Uterus (tissue), 2 donors: ENCODE measurements around the gene CGNL1.

Experiments used
- POLR2A ChIP-seq, 2 donors: fragments of 450-650 bp; IDR thresholded peaks; one replicate each; pipeline ENCODE4 v1.6.1; 2016; ENCODE audit warnings: antibody characterized with exemption in 2 of 2, mild to moderate bottlenecking in 1 of 2, moderate library complexity in 1 of 2
- TF ChIP-seq, protein P1 (sequence below), 4 experiments: fragments of 200-600 bp in 2 of 4; fragments of 450-650 bp in 2 of 4; sonication (generic) in 2 of 4; IDR thresholded peaks; one replicate each; pipeline ENCODE4 v1.5.1; 2016 to 2019; ENCODE audit warnings: antibody characterized with exemption in 4 of 4, mild to moderate bottlenecking in 2 of 4, moderate library complexity in 1 of 4

DNA sequence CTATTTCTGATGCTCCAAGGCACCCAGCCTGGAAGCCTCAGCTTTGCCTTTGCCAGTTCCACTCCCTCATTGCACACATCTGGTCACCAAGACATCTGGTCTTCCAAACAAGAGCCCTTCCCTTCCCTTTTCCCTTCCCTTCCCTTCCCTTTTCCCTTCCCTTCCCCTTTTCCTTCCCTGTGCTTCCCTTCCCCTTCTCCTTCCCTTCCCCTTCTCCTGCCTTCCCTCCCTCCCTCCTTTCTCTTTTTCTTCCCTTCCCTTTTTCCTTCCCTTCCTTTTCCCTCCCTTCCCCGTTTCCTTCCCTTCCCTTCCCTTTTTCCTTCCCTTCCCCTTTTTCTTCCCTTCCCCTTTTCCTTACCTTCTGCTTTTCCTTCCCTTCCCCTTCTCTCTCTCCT is 2.4 kb upstream of the CGNL1 start:
- TF ChIP-seq, protein P1, sequence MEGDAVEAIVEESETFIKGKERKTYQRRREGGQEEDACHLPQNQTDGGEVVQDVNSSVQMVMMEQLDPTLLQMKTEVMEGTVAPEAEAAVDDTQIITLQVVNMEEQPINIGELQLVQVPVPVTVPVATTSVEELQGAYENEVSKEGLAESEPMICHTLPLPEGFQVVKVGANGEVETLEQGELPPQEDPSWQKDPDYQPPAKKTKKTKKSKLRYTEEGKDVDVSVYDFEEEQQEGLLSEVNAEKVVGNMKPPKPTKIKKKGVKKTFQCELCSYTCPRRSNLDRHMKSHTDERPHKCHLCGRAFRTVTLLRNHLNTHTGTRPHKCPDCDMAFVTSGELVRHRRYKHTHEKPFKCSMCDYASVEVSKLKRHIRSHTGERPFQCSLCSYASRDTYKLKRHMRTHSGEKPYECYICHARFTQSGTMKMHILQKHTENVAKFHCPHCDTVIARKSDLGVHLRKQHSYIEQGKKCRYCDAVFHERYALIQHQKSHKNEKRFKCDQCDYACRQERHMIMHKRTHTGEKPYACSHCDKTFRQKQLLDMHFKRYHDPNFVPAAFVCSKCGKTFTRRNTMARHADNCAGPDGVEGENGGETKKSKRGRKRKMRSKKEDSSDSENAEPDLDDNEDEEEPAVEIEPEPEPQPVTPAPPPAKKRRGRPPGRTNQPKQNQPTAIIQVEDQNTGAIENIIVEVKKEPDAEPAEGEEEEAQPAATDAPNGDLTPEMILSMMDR (IDR thresholded peaks at IDR 0.05) = no peak
- no peak for TF ChIP-seq POLR2A (IDR thresholded peaks at IDR 0.05)
